GM18505 (cell line): Measurements from ENCODE around the gene NRN1L.
A peak's percentile ranks its signal among the peaks of the same experiment; 100 is the strongest.

Source experiments
- ATAC-seq: cut with Tn5 transposase; IDR thresholded peaks from one replicate; pipeline ENCODE4 v1.9.1; 2021; ENCODE audit not compliant: unreplicated experiment
- POLR2A ChIP-seq: IDR thresholded peaks from 4 replicates; pipeline ENCODE4 v1.6.1; 2011; ENCODE audit warnings: borderline replicate concordance; ENCODE audit not compliant: insufficient read depth, insufficient read length; ENCODE audit errors: extremely low read depth

The NRN1L gene

GRCh38 chr16:67935402-67936123, 50.9 kb downstream of the NRN1L start:
- peak; percentile 85 for ATAC-seq
- TF ChIP-seq POLR2A: peak; percentile 74
